GM19438 (cell line): ENCODE measurements around the gene ATP1A4.

ENCODE experiments used
- ATAC-seq: cut with Tn5 transposase; IDR thresholded peaks from one replicate; pipeline ENCODE4 v1.9.1; 2021; ENCODE audit warnings: low read depth; ENCODE audit not compliant: unreplicated experiment

Gene ATP1A4

DNA sequence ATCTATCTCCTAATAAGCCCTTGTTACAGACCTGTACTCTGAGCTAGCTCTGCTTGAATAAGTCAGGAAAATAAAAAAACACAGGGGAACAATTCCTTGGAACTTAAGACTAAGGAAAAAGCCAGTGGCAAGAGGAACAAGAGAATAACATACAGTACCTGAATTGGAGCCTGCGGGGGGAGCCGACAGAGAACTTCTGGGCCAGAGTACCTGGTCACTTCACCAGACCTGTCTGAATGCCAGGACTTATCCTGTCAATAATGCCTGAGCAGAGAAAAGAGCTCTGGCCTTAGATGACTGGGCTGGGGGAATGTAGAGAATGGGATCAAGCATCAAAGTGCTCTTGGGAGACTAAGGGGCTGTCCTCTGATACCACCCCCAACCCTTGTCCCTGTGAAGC, 68.9 kb downstream of the ATP1A4 start:
- ATAC-seq = no peak

DNA sequence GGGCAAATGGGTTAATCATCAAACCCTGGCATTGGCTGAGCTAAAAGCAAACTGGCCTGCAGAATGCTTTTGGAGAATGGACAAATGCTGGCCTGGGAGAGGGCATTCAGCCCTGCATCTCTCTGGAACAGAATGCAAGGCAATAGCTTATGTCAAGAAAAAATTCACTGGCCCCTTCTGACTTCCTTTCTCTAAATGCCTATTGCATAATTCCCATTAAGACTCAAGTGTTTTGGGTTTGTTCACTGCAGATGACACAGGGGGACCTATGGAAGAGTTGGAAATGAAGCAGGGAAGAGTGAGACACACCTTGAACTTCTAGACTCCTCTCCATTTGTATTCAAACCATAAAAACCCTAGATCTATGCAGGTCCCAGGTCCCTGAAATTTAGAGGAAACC, 69.7 kb downstream of the ATP1A4 start:
- no peak for ATAC-seq

DNA sequence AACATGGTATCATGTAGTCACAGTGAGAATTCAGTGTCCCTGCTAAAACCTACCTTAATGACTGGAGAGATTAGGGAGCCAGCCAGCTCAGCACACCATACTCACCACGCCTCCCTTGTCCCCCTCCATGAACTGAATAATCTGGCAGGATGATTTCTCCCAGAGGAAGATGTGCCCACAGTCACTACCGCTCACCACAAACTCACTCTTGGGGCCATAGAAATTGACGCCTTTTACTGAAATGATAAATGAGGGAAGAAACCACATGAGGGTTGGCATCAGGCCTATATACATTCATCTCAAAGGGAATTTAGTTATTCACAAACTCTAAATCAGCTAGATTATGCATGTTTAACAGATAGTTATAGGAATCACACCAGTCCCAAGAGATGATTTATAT, 71.1 kb downstream of the ATP1A4 start:
- no peak for ATAC-seq

DNA sequence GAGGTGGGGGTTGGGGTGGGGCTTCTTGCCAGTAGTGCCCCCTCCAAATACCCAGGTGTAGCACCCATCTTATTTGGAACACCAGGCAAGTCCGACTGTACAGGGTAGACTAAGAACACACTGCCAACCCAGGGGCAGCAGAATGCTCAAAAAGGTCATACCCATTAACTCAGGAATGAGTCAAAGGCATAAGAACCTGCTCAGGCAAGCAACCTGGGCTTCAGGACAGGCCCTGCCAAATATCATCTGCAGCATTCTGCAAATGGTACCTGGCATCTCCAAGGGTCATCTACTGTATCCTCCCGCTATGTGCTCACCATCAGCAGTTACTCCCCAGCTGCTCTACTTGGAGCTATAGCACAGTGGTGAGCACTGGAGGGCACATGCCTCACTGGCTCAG, 73.2 kb downstream of the ATP1A4 start:
- ATAC-seq = no peak

DNA sequence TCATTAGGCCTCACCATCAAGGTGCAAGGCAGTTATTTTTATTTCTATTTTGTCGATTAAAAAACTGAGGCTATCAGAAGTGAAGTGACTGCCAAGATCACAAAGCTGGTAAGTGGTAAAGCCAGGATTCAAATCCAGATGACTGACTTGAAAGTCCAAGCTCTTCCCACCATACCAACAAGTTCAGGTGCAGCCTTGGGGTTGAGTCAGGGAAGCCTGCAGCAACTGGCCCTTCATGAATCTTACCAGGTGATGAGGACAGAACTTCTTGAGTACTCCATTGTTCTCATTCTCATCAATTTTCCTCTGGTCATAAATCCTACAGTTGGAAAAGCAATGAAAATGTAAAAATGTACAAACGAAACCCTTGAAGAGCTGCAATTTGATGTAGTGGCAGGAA, 73.9 kb downstream of the ATP1A4 start:
- ATAC-seq = no peak

DNA sequence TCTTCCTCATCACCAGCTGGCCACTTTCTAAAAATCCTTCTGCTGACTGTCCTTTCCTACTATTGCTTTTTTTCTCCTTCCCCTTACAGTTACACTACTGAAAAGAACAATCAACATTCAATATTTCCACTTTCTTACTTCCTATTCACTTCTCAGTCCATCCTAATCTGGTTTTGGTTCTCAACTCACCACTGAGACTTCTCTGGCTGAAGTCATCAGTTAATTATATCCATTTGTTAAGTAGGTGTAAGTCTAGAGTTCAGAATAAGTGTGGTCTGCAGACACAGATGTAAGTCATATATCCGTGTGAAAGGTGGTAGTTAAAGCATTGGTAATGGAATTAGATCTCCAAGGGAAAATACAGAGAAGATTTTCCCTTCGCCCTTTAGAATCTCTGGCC, 75.2 kb downstream of the ATP1A4 start:
- ATAC-seq = no peak

DNA sequence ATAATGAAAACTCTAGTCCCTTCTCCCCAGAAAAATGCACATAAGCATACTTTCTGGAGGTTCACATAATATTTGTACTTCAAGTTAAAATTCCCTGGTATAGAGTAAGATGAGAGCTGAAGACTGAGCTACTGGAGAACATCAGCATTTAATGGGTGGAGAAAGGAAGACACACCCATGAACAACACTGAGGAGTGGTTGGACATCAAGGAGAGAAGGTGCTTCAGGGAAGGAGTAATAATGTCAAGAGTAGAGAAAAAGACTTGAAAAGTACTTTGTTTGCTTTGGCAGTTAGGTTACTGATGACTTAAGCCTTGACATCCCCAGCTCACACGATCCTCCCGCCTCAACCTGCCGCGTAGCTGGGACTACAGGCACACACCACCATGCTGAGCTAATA, 75.6 kb downstream of the ATP1A4 start:
- no peak for ATAC-seq

DNA sequence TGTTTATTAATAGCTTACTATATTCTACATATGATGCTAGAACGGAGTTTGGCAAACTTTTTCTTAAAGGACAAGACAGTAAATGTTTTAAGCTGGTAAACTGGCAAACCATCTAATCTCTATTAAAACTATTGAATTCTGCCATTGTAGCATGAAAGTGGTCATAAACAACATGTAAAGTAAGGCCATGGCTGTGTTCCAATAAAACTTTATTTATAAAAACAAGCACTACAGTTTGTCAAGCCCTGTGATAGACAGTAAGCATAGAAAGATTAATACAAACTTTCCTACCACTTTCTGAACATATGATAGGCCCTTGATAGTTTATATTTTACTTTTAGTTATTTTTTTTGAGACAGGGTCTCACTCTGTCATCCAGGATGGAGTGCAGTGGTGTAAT, 76.2 kb downstream of the ATP1A4 start:
- no peak for ATAC-seq

DNA sequence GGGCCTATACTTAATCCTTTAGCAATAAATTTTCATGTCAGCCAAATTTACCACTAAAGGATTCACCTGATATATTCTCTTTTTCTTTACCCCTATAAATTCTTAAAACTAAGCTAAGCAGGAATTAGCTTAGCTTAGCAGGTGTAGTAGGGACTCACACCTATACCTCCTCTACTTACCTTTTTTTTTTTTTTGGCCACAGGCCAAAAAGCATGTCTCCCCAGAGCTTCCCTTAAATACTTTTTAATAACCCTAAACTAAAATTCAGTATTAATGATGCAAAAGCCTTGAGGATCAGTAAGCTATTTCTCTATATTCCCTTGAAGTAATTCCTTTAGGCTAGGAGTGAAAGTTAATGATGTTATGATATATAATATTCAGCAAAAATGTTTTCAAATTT, 77.0 kb downstream of the ATP1A4 start:
- no peak for ATAC-seq

DNA sequence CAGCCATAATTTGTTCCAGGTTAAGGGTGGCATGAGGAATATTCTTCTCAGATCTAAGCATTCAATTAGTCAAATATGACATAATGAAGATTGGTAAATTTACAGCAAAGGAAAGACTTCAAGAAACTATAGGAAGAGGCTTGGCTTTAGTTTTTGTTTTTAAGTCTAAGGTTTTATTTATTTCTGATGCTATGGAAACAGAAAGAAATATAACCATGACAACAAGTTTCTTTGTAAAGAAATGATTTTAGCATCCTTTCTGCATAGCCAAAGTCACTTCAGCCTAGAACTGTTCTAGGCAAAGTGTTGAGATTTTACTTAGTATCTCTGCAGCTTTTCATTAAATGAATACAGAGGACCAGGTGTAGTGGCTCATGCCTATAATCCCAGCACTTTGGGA, 81.5 kb downstream of the ATP1A4 start:
- ATAC-seq = no peak
